ENCODE data around the gene ATP4B.

ATP4B gene

GRCh38 chr13:113610266-113610665 lies 47.7 kb downstream of the ATP4B start:
- Histone ChIP-seq H3K4me3 (ENCODE audit: low read length) (no peak overlapping the region), H3K9me2 (replicated peaks; ENCODE audit: insufficient read depth, low read length) (no peaks in the 10 kb centered on the region), H3K9ac (ENCODE audit: low read length) (no peak overlapping the region), H3K79me2 (ENCODE audit: low read length) (peaks cover 100% of the 10 kb centered on the region), H3K4me1 (ENCODE audit: low read length) (no peaks in the 10 kb centered on the region), H3K4me2 (ENCODE audit: low read depth, low read length) (no peak overlapping the region), H3K27me3 (replicated peaks; ENCODE audit: insufficient read depth, low read length) (no peaks in the 10 kb centered on the region), H3F3A (ENCODE audit: insufficient read depth, low read length) (no peaks in the 10 kb centered on the region), H3K27ac (ENCODE audit: low read length) (no peak overlapping the region), H4K20me1 (ENCODE audit: insufficient read depth, low read length) (peaks cover 14% of the 10 kb centered on the region; the same call in 1 of the 2 replicates), H3K9me3 (replicated peaks; ENCODE audit: insufficient read depth, low read length) (no peaks in the 10 kb centered on the region), H2AFZ (ENCODE audit: low read length) (no peak overlapping the region), H3K36me3 (replicated peaks; ENCODE audit: insufficient read depth, low read length) (peaks cover 6% of the 10 kb centered on the region; the same call in 1 of the 2 replicates)
- TF ChIP-seq EZH2phosphoT487 (IDR thresholded peaks at IDR 0.05; ENCODE audit: low read length) (no peak), CTCF (IDR thresholded peaks at IDR 0.05; ENCODE audit: low read length) (no peak), EZH2 (optimal IDR thresholded peaks at IDR 0.05; ENCODE audit: low read depth, low read length) (no peak)
- DNase-seq: no peak

- Histone ChIP-seq H3K4me1 (ENCODE audit: low read length) (no peaks in the 10 kb centered on the region), H4K20me1 (ENCODE audit: insufficient read depth, low read length) (peaks cover 13% of the 10 kb centered on the region; the same call in 1 of the 2 replicates), H3K27me3 (replicated peaks; ENCODE audit: insufficient read depth, low read length) (no peaks in the 10 kb centered on the region), H3K9me2 (replicated peaks; ENCODE audit: insufficient read depth, low read length) (no peaks in the 10 kb centered on the region), H3K27ac (ENCODE audit: low read length) (no peak overlapping the region), H3F3A (ENCODE audit: insufficient read depth, low read length) (no peaks in the 10 kb centered on the region), H3K36me3 (replicated peaks; ENCODE audit: insufficient read depth, low read length) (0 out of 2 replicates have a peak, but pooled peaks cover 6% of the 10 kb centered on the region), H3K4me3 (ENCODE audit: low read length) (no peak overlapping the region), H3K9me3 (replicated peaks; ENCODE audit: insufficient read depth, low read length) (no peaks in the 10 kb centered on the region), H3K9ac (ENCODE audit: low read length) (no peak overlapping the region), H3K79me2 (ENCODE audit: low read length) (peaks cover 100% of the 10 kb centered on the region), H3K4me2 (ENCODE audit: low read depth, low read length) (no peak overlapping the region), H2AFZ (ENCODE audit: low read length) (no peak overlapping the region)
- TF ChIP-seq EZH2 (optimal IDR thresholded peaks at IDR 0.05; ENCODE audit: low read depth, low read length): no peak
- TF ChIP-seq CTCF (IDR thresholded peaks at IDR 0.05; ENCODE audit: low read length): no peak
- no peak for TF ChIP-seq EZH2phosphoT487 (IDR thresholded peaks at IDR 0.05; ENCODE audit: low read length)
- no peak for DNase-seq
These were observed 48.4 kb downstream of the ATP4B start for GRCh38 chr13:113609616-113610015.

- Histone ChIP-seq H3K27me3 (replicated peaks; ENCODE audit: insufficient read depth, low read length) (no peaks in the 10 kb centered on the region), H4K20me1 (ENCODE audit: insufficient read depth, low read length) (peaks cover 16% of the 10 kb centered on the region; the same call in 1 of the 2 replicates), H3K4me3 (ENCODE audit: low read length) (no peak overlapping the region), H3K27ac (ENCODE audit: low read length) (no peak overlapping the region), H3K9me3 (replicated peaks; ENCODE audit: insufficient read depth, low read length) (no peaks in the 10 kb centered on the region), H3K36me3 (replicated peaks; ENCODE audit: insufficient read depth, low read length) (0 out of 2 replicates have a peak, but pooled peaks cover 6% of the 10 kb centered on the region), H3F3A (ENCODE audit: insufficient read depth, low read length) (no peaks in the 10 kb centered on the region), H3K79me2 (ENCODE audit: low read length) (peaks cover 100% of the 10 kb centered on the region), H2AFZ (ENCODE audit: low read length) (no peak overlapping the region), H3K9me2 (replicated peaks; ENCODE audit: insufficient read depth, low read length) (no peaks in the 10 kb centered on the region), H3K4me1 (ENCODE audit: low read length) (no peaks in the 10 kb centered on the region), H3K4me2 (ENCODE audit: low read depth, low read length) (no peak overlapping the region), H3K9ac (ENCODE audit: low read length) (no peak overlapping the region)
- DNase-seq: no peak
- no peak for TF ChIP-seq CTCF (IDR thresholded peaks at IDR 0.05; ENCODE audit: low read length)
These were observed 48.9 kb downstream of the ATP4B start for GRCh38 chr13:113608967-113609533.

Data from MM.1S (cell line).